CD8-positive, alpha-beta memory T cell (primary cell): Measurements from ENCODE around the gene FGF6. TPM values are rescaled to one million over a fixed set of nuclear protein-coding genes. Genes with fewer than 3 reads are reported as not detected.

ENCODE experiments used
- CTCF ChIA-PET: fragments of 350-600 bp; sonication (Branson Sonifier 250); formaldehyde crosslinking; loops from one replicate; lab custom pipeline; 2021; ENCODE audit warnings: antibody characterized with exemption; lab: Charles Lee
- POLR2A ChIA-PET: fragments of 350-600 bp; sonication (Branson Sonifier 250); formaldehyde crosslinking; loops from one replicate; lab custom pipeline; 2021; ENCODE audit warnings: antibody characterized with exemption; lab: Charles Lee
- DNase-seq, 5 donors: peaks; one replicate each; pipeline versions ENCODE4 v3.0.0 to v3.0.0-alpha.2; 2020 to 2022; ENCODE audit warnings: mixed read lengths in 1 of 5
- H3K27ac ChIP-seq: one replicate; pipeline ENCODE4 v1.7.0; 2013; ENCODE audit warnings: low read depth, mild to moderate bottlenecking, low read length, moderate library complexity
- H3K27me3 ChIP-seq: 2 replicates; pipeline ENCODE4 v1.7.0; 2013; ENCODE audit warnings: low read length, mild to moderate bottlenecking; ENCODE audit not compliant: insufficient read depth, poor library complexity, severe bottlenecking
- H3K36me3 ChIP-seq: 2 replicates; pipeline ENCODE4 v1.7.0; 2013; ENCODE audit warnings: mild to moderate bottlenecking, low read length, moderate library complexity; ENCODE audit not compliant: insufficient read depth
- H3K4me1 ChIP-seq: 2 replicates; pipeline ENCODE4 v1.7.0; 2013; ENCODE audit warnings: mild to moderate bottlenecking, low read length, moderate library complexity; ENCODE audit not compliant: insufficient read depth
- H3K4me3 ChIP-seq: 2 replicates; pipeline ENCODE4 v1.7.0; 2013; ENCODE audit warnings: mild to moderate bottlenecking, low read length
- H3K9me3 ChIP-seq: 2 replicates; pipeline ENCODE4 v1.7.0; 2013; ENCODE audit warnings: mild to moderate bottlenecking, low read length
- H3K27ac Mint-ChIP-seq, 8 donors: one replicate each; pipeline ENCODE4 v1.8.0; 2020 to 2021; ENCODE audit warnings: mixed read lengths in 8 of 8, mild to moderate bottlenecking in 6 of 8, inconsistent platforms in 3 of 8, moderate library complexity in 3 of 8
- H3K27me3 Mint-ChIP-seq, 2 donors: one replicate each; pipeline ENCODE4 v1.8.0; 2020 to 2021; ENCODE audit warnings: mixed read lengths in 2 of 2, mild to moderate bottlenecking in 1 of 2, moderate library complexity in 1 of 2
- H3K36me3 Mint-ChIP-seq, 3 donors: one replicate each; pipeline ENCODE4 v1.8.0; 2020 to 2021; ENCODE audit warnings: mixed read lengths in 3 of 3, inconsistent platforms in 1 of 3, mild to moderate bottlenecking in 1 of 3
- H3K4me1 Mint-ChIP-seq, 3 donors: one replicate each; pipeline ENCODE4 v1.8.0; 2020 to 2021; ENCODE audit warnings: mixed read lengths in 3 of 3, inconsistent platforms in 1 of 3, mild to moderate bottlenecking in 1 of 3
- H3K4me3 Mint-ChIP-seq, 7 donors: one replicate each; pipeline ENCODE4 v1.8.0; 2020 to 2021; ENCODE audit warnings: mixed read lengths in 7 of 7, mild to moderate bottlenecking in 6 of 7, moderate library complexity in 4 of 7, inconsistent platforms in 2 of 7
- H3K9me3 Mint-ChIP-seq, 5 donors: one replicate each; pipeline ENCODE4 v1.8.0; 2020 to 2022; ENCODE audit warnings: mixed read lengths in 5 of 5, mild to moderate bottlenecking in 3 of 5, moderate library complexity in 2 of 5, inconsistent platforms in 1 of 5
- polyA plus RNA-seq: library from polyadenylated mRNA; unstranded; fragments of 300-500 nt; fragmentation: Illumina TruSeq; gene quantifications from one replicate; pipeline ENCODE4 v1.2.3, GENCODE V29; 2021
- total RNA-seq, 2 experiments: library from RNA; stranded (reverse); gene quantifications; one replicate each; pipeline ENCODE4 v1.2.3, GENCODE V29; 2021

FGF6 gene
- total and polyA plus RNA-seq, 3 experiments from 2014 or later, result not detected

DNA sequence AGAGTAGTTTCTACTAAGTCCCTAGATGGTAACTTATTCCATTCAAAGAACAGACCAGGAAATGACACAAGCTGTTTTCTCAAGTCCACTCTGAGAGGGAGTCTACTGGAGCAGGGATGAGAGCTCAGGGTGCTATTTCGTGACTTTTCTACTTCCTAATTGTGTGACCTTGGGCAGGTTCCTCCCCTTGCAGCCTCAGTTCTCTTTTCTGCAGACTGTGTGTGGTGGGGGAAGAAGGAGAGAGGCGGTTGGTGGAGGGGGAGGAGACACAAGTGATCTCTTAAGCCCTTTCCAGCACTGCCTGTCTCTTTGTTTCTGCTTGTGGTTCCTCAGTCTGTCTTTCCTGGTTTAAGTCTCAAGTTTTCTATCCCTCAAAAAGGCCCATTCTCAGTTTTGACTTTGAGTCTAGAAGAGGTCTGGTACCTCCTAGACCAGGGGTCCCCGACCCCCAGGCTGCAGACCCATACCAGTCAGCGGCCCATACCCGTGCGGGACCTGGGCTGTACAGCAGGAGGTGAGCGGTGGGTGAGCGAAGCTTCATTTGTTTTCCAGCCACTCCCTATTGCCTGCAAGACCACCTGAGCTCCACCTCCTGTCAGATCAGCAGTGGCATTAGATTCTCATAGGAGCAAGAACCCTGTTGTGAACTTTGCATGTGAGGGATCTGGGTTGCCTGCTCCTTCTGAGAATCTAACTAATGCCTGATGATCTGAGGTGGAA is 10.7 kb downstream of the FGF6 start:
- H3K36me3 Mint-ChIP-seq, result no peaks in the 10 kb centered on the region
- CTCF ChIA-PET, result interaction anchor here (1.2 kb wide), 1 partner anchor 9 kb away, joined by 3 read pairs; no protein-coding TSS in a partner anchor

DNA sequence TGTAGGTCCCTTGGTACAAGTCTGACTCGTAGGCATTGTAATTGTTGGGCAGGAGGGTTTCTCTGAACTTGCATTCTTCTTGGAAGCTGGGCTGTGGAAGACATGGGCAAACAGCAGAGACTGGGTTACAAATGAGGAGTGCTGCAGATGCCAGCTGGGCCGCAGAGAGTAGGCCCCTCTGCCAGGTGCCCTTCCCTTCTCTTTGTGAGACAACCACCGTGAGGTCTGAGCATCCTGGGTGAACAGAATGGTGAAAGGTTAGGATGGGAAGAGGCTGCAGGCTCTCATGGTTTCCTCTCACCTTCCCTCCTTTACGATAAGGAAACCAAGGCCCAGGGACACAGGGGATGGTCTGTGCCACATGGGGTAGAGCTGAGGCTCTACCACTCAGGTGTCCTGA is 11.3 kb downstream of the FGF6 start:
- Histone ChIP-seq H3K9me3 (no peaks in the 10 kb centered on the region), H3K4me3 (no peak overlapping the region), H3K36me3 (no peaks in the 10 kb centered on the region), H3K27me3 (no peaks in the 10 kb centered on the region), H3K4me1 (no peaks in the 10 kb centered on the region), H3K27ac (no peak overlapping the region)
- DNase-seq, result peak in 1 of 5 donors; percentile 3
- Mint-ChIP-seq H3K4me3 (no peak overlapping the region), H3K36me3 (no peaks in the 10 kb centered on the region), H3K27ac (no peak overlapping the region), H3K4me1 (no peaks in the 10 kb centered on the region), H3K27me3 (peaks cover 9 to 11% of the 10 kb centered on the region in 2 donors), H3K9me3 (no peaks in the 10 kb centered on the region)
- ChIA-PET POLR2A (no interaction called here), CTCF (interaction anchor here (1.2 kb wide), 1 partner anchor 9 kb away, joined by 3 read pairs; no protein-coding TSS in a partner anchor)

More for the DNA sequence above, 10.7 kb downstream of the FGF6 start:
- Histone ChIP-seq H3K27me3 (no peaks in the 10 kb centered on the region), H3K4me1 (no peaks in the 10 kb centered on the region), H3K27ac (no peak overlapping the region), H3K36me3 (no peaks in the 10 kb centered on the region), H3K9me3 (no peaks in the 10 kb centered on the region), H3K4me3 (no peak overlapping the region)
- Mint-ChIP-seq H3K27me3 (peaks cover 11 to 13% of the 10 kb centered on the region in 2 donors), H3K4me3 (no peak overlapping the region), H3K27ac (no peak overlapping the region), H3K9me3 (no peaks in the 10 kb centered on the region), H3K4me1 (no peaks in the 10 kb centered on the region)
- peak in 1 of 5 donors; percentile 9 for DNase-seq
- POLR2A ChIA-PET, result no interaction called here

DNA sequence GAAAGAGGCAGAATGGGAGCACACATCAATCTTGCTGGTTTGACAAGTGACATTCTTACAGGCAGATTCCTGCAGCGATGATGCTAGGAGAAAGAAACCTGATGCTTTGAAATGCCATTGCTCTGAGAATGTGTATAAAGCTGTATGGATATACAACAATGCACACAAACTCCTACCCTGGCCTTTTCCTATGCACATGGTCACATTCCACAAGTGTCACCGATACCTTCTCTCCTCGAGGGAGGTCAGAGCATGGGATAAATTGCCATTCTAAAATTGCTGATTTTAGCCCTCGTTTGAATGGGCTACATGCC is 11.9 kb downstream of the FGF6 start:
- Histone ChIP-seq H3K27ac (no peak overlapping the region), H3K9me3 (no peaks in the 10 kb centered on the region), H3K4me1 (no peaks in the 10 kb centered on the region), H3K27me3 (no peaks in the 10 kb centered on the region), H3K36me3 (no peaks in the 10 kb centered on the region), H3K4me3 (no peak overlapping the region)
- H3K4me3 Mint-ChIP-seq, result no peak overlapping the region
- H3K9me3 Mint-ChIP-seq, result no peaks in the 10 kb centered on the region
- no peak for DNase-seq
- ChIA-PET POLR2A (no interaction called here), CTCF (no interaction called here)
- no peaks in the 10 kb centered on the region for H3K4me1 Mint-ChIP-seq
- H3K36me3 Mint-ChIP-seq, result no peaks in the 10 kb centered on the region
- H3K27ac Mint-ChIP-seq, result no peak overlapping the region
- peaks cover 6 to 11% of the 10 kb centered on the region in 2 donors for H3K27me3 Mint-ChIP-seq

DNA sequence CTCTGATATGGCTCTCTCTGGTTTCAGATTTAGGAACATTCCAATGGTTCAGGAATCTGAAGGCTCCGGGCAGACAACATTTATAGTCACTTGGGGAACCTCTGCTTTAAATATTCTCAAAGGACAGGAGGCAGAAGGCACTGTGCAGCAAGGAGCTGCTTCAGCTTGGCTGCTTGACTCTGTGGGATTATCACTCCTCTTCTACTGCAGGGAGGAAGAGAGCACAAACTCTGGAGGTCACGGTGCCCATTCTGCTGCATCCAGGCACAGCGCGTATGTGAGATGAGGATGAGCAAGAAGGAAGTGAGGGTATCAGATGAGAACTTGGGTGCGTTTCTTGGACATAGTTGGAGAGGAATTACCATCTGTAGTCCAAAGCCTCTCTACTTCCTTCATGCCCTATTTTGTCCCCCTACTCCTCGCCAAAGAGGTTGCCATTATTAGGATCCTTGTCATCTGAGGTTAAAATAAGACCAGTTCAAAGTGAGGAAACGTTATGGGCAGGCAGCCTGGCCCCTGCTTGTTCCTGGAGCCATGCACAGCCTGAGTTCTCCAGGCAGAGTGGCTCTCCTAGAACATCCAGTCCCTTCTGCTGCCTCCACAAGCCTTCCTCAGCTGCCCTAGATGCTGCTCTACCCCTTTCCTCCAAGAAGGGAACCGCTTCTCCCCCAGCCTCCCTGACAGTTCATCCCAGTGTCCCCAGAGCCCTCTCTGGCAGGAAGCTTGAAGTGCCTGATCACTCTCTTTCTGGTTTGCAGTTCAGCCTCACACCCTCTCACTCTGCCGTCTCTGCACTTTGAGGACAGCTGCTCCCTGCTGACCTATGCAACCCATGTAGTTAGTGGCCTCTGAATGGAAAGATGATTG is 12.5 kb downstream of the FGF6 start:
- peak overlapping the region in 1 of 8 donors; percentile 21 for H3K27ac Mint-ChIP-seq
- Histone ChIP-seq H3K36me3 (no peaks in the 10 kb centered on the region), H3K9me3 (no peaks in the 10 kb centered on the region), H3K4me3 (no peak overlapping the region), H3K27me3 (no peaks in the 10 kb centered on the region), H3K27ac (no peak overlapping the region), H3K4me1 (no peaks in the 10 kb centered on the region)
- H3K27me3 Mint-ChIP-seq, result peaks cover 9 to 11% of the 10 kb centered on the region in 2 donors
- POLR2A ChIA-PET, result no interaction called here
- no peaks in the 10 kb centered on the region for H3K4me1 Mint-ChIP-seq
- CTCF ChIA-PET, result interaction anchor here (1.3 kb wide), 1 partner anchor 12 kb away, joined by 7 read pairs; no protein-coding TSS in a partner anchor
- no peaks in the 10 kb centered on the region for H3K9me3 Mint-ChIP-seq
- DNase-seq, result no peak
- H3K4me3 Mint-ChIP-seq, result no peak overlapping the region
- no peaks in the 10 kb centered on the region for H3K36me3 Mint-ChIP-seq

DNA sequence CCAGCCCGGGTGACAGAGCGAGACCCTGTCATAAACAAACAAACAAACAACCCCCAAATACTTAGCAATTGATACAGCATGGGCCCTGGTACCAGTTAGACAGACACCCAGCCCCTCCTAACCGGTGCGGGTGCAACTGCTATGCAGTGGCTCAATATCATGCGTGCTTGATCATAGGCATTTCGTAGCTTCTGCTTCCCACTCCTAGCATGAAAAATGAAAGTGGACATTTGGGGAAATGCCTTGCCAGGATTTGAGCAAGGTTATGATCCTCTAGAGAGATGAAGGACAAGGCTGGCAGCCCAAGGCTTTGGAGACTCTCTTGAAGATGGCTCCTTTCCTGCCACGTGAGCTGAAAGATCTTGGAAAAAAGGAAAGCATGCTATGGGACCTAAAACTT is 13.7 kb downstream of the FGF6 start:
- POLR2A ChIA-PET, result no interaction called here
- no peak overlapping the region for H3K27ac Mint-ChIP-seq
- Histone ChIP-seq H3K4me1 (no peaks in the 10 kb centered on the region), H3K9me3 (no peaks in the 10 kb centered on the region), H3K4me3 (no peak overlapping the region), H3K27me3 (no peaks in the 10 kb centered on the region), H3K36me3 (no peaks in the 10 kb centered on the region), H3K27ac (no peak overlapping the region)
- H3K27me3 Mint-ChIP-seq, result peaks cover 11 to 12% of the 10 kb centered on the region in 2 donors
- no peaks in the 10 kb centered on the region for H3K36me3 Mint-ChIP-seq
- no peak overlapping the region for H3K4me3 Mint-ChIP-seq
- CTCF ChIA-PET, result interaction anchor here (1.3 kb wide), 1 partner anchor 11 kb away, joined by 7 read pairs; no protein-coding TSS in a partner anchor
- no peaks in the 10 kb centered on the region for H3K9me3 Mint-ChIP-seq
- H3K4me1 Mint-ChIP-seq, result no peaks in the 10 kb centered on the region
- DNase-seq, result no peak

DNA sequence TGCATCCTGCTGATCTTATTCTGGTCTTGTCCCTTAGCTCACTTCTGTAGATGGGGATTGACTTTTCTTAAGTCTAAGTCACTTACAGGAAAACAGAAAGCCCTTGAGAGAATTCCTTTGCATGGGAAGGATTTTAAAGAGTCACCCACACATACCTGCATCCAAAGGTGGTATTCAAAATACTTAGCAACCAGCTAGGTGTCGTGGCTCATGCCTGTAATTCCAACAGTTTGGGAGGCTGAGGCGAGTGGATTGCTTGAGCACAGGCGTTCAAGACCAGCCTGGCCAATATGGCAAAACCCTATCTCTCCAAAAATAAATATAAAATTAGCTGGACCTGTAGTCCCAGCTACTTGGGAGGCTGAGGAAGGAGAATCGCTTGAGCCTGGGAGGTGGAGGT is 14.2 kb downstream of the FGF6 start:
- Histone ChIP-seq H3K36me3 (no peaks in the 10 kb centered on the region), H3K4me3 (no peak overlapping the region), H3K27me3 (no peaks in the 10 kb centered on the region), H3K9me3 (no peaks in the 10 kb centered on the region), H3K4me1 (no peaks in the 10 kb centered on the region), H3K27ac (no peak overlapping the region)
- Mint-ChIP-seq H3K9me3 (no peaks in the 10 kb centered on the region), H3K36me3 (no peaks in the 10 kb centered on the region), H3K4me1 (no peaks in the 10 kb centered on the region), H3K27me3 (peaks cover 8 to 11% of the 10 kb centered on the region in 2 donors), H3K4me3 (no peak overlapping the region), H3K27ac (no peak overlapping the region)
- ChIA-PET CTCF (interaction anchor here (1.3 kb wide), 1 partner anchor 10 kb away, joined by 7 read pairs; no protein-coding TSS in a partner anchor), POLR2A (no interaction called here)
- no peak for DNase-seq

DNA sequence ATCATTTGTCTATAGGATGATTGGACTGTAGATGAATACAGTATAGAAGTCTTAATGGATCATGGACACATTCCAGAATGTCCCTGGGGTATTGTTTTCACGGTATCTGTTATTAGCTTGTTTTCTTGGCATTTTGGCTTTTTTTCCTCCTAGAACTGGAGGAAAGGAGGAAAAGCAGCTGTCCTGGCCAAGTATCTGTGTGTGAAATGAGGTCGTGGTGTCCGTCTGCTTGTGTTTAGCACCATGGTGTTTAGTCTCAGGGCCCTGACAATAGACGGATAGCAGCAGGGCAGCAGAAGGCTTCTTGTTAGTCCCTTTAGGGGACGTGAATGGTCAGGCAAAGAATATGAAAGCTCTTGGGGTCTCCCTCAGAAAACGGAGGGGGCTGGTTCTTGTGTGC is 21.2 kb downstream of the FGF6 start:
- DNase-seq, result no peak
- no peaks in the 10 kb centered on the region for H3K4me1 ChIP-seq
- no peak overlapping the region for H3K27ac ChIP-seq
- no peak overlapping the region for H3K27ac Mint-ChIP-seq
- H3K9me3 ChIP-seq, result no peaks in the 10 kb centered on the region
- H3K4me1 Mint-ChIP-seq, result no peaks in the 10 kb centered on the region
- no peaks in the 10 kb centered on the region for H3K36me3 Mint-ChIP-seq
- H3K4me3 ChIP-seq, result no peak overlapping the region
- peaks cover 1 to 8% of the 10 kb centered on the region in 2 donors for H3K27me3 Mint-ChIP-seq
- peaks cover 0 to 1% (median 0%) of the 10 kb centered on the region in 5 donors for H3K9me3 Mint-ChIP-seq
- ChIA-PET POLR2A (no interaction called here), CTCF (no interaction called here)
- H3K36me3 ChIP-seq, result no peaks in the 10 kb centered on the region
- H3K27me3 ChIP-seq, result no peaks in the 10 kb centered on the region
- H3K4me3 Mint-ChIP-seq, result no peak overlapping the region
